ENCODE results near the gene CCDC88C. TPM values are rescaled to one million over a fixed set of nuclear protein-coding genes. Genes with fewer than 3 reads are reported as not detected.

The CCDC88C gene, protein sequence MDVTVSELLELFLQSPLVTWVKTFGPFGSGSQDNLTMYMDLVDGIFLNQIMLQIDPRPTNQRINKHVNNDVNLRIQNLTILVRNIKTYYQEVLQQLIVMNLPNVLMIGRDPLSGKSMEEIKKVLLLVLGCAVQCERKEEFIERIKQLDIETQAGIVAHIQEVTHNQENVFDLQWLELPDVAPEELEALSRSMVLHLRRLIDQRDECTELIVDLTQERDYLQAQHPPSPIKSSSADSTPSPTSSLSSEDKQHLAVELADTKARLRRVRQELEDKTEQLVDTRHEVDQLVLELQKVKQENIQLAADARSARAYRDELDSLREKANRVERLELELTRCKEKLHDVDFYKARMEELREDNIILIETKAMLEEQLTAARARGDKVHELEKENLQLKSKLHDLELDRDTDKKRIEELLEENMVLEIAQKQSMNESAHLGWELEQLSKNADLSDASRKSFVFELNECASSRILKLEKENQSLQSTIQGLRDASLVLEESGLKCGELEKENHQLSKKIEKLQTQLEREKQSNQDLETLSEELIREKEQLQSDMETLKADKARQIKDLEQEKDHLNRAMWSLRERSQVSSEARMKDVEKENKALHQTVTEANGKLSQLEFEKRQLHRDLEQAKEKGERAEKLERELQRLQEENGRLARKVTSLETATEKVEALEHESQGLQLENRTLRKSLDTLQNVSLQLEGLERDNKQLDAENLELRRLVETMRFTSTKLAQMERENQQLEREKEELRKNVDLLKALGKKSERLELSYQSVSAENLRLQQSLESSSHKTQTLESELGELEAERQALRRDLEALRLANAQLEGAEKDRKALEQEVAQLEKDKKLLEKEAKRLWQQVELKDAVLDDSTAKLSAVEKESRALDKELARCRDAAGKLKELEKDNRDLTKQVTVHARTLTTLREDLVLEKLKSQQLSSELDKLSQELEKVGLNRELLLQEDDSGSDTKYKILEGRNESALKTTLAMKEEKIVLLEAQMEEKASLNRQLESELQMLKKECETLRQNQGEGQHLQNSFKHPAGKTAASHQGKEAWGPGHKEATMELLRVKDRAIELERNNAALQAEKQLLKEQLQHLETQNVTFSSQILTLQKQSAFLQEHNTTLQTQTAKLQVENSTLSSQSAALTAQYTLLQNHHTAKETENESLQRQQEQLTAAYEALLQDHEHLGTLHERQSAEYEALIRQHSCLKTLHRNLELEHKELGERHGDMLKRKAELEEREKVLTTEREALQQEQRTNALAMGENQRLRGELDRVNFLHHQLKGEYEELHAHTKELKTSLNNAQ (N-terminal part only)
- polyA plus RNA-seq (ENCODE audit: low read depth in 6 of 6) = 10 to 100 TPM; 13.5 to 35.0 (median 15.8) TPM

DNA sequence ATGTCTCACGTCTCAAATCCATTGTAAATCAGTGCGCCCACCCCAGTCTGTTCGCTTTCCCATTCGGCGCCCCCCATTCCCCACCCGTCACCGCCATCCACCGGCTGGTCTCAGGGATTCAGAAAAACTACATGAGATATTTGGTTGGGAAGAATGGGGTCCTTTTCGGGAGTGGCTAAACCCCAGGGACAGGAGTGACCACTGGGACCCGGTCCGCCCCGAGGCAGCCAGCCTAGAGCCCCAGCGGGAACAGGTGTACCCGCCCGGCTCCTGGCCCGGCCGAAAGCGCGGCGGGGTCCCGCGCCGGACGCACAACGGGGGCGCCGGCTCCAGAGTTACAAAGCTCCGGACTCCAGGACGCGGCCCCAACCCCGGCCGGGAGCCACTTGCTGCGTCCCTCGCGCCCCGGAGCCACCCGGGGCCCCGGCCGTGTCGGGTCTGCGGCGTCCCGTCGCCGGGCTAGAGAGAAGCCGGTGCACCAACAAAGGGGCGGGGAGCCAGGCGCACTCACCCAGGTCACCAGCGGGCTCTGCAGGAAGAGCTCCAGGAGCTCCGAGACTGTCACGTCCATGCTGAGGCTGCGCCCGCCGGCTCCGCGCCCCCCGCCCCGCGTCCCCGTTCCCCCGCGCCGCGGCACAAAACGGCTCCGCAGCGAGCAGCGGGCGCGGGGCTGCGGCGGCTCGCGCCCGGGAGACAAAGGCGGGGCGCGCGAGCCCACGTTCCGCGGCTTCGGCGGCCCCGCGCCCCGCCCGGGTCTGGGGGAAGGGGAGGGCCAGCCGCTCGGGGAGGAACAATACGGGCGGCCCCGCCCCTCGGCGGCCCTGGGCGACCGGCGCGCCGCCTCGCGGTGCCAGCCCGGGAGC is at the start of gene CCDC88C:
Gene CCDC88C, minus strand, starts transcription at position 701 of the 863 bp plus-strand sequence. Its CDS starts 130 bp downstream, at position 571.
- Mint-ChIP-seq H3K4me3 (peak within 1 kb of the TSS; percentile 94 to 100 (median 98)), H3K27me3 (no peaks in the 10 kb centered on the region), H3K9me3 (no peaks in the 10 kb centered on the region), H3K4me1 (peaks cover 41 to 55% (median 53%) of the 10 kb centered on the region in 3 donors), H3K36me3 (peaks cover 13 to 16% of the 10 kb centered on the region in 2 donors), H3K27ac (peak within 1 kb of the TSS; percentile 99 to 100 (median 99))
- DNase-seq (peak; percentile 87), ATAC-seq (ENCODE audit: low read depth in 2 of 2) (peak; percentile 51 to 54)

GRCh38 chr14:91466192-91466591 is 48.6 kb upstream of the CCDC88C start:
- ATAC-seq (ENCODE audit: low read depth in 2 of 2) = no peak
- DNase-seq = no peak
- Mint-ChIP-seq H3K4me3 (no peak overlapping the region), H3K9me3 (no peaks in the 10 kb centered on the region), H3K36me3 (peaks cover 15 to 46% of the 10 kb centered on the region in 2 donors), H3K4me1 (peaks cover 0 to 6% (median 1%) of the 10 kb centered on the region in 3 donors), H3K27me3 (no peaks in the 10 kb centered on the region), H3K27ac (peak overlapping the region in 3 of 6 donors; percentile 29 to 94 (median 79))

GRCh38 chr14:91464615-91465205 is 47.1 kb upstream of the CCDC88C start:
- Mint-ChIP-seq H3K4me1 (peaks cover 0 to 2% (median 0%) of the 10 kb centered on the region in 3 donors), H3K9me3 (no peaks in the 10 kb centered on the region), H3K27ac (peak overlapping the region in 2 of 6 donors; percentile 29 to 30), H3K27me3 (no peaks in the 10 kb centered on the region), H3K36me3 (peaks cover 17 to 38% of the 10 kb centered on the region in 2 donors), H3K4me3 (no peak overlapping the region)
- DNase-seq (no peak), ATAC-seq (ENCODE audit: low read depth in 2 of 2) (no peak)

DNA sequence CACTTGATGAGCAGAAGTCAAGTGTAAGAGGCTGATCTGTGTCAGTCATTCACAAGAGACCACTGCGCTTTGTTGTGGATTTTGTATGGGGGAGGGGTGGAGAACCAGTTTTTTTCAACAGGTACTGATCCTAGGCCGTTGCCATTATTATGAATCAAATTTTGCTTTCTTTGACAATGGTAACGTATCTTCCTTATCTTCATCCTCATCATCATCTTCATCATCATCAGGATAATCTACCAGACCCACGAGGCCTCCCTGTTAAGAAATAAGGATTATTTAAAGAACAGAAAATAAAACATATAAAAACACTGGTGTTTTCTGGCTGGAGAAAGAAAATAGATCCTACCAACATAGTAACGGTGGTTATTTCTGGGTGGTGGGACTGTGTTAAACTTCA is 41.0 kb upstream of the CCDC88C start:
- H3K4me3 Mint-ChIP-seq = no peak overlapping the region
- no peaks in the 10 kb centered on the region for H3K27me3 Mint-ChIP-seq
- ATAC-seq (ENCODE audit: low read depth in 2 of 2) = no peak
- H3K4me1 Mint-ChIP-seq = peaks cover 4 to 20% (median 6%) of the 10 kb centered on the region in 3 donors
- no peak for DNase-seq
- peak overlapping the region in 4 of 6 donors; percentile 11 to 69 (median 14) for H3K27ac Mint-ChIP-seq
- H3K36me3 Mint-ChIP-seq = peaks cover 17 to 31% of the 10 kb centered on the region in 2 donors
- H3K9me3 Mint-ChIP-seq = no peaks in the 10 kb centered on the region

- H3K4me3 Mint-ChIP-seq = no peak overlapping the region
- ATAC-seq (ENCODE audit: low read depth in 2 of 2) (no peak), DNase-seq (no peak)
- peak overlapping the region in 4 of 6 donors; percentile 42 to 86 (median 62) for H3K27ac Mint-ChIP-seq
- peaks cover 5 to 17% of the 10 kb centered on the region in 2 donors for H3K36me3 Mint-ChIP-seq
- H3K4me1 Mint-ChIP-seq = peaks cover 4 to 20% (median 10%) of the 10 kb centered on the region in 3 donors
- no peaks in the 10 kb centered on the region for H3K27me3 Mint-ChIP-seq
- H3K9me3 Mint-ChIP-seq = no peaks in the 10 kb centered on the region
Observed at GRCh38 chr14:91456283-91456682, 38.7 kb upstream of the CCDC88C start.

- ATAC-seq (ENCODE audit: low read depth in 2 of 2) = no peak
- peak overlapping the region in 5 of 6 donors; percentile 42 to 86 (median 85) for H3K27ac Mint-ChIP-seq
- peaks cover 4 to 20% (median 12%) of the 10 kb centered on the region in 3 donors for H3K4me1 Mint-ChIP-seq
- no peak for DNase-seq
- no peaks in the 10 kb centered on the region for H3K27me3 Mint-ChIP-seq
- H3K9me3 Mint-ChIP-seq = no peaks in the 10 kb centered on the region
- H3K36me3 Mint-ChIP-seq = peaks cover 0 to 13% of the 10 kb centered on the region in 2 donors
- peak overlapping the region in 1 of 8 donors; percentile 53 for H3K4me3 Mint-ChIP-seq
Observed at GRCh38 chr14:91454580-91454979, 37.0 kb upstream of the CCDC88C start.

- H3K36me3 Mint-ChIP-seq = peaks cover 0 to 13% of the 10 kb centered on the region in 2 donors
- H3K4me3 Mint-ChIP-seq = no peak overlapping the region
- ATAC-seq (ENCODE audit: low read depth in 2 of 2) (no peak), DNase-seq (no peak)
- peak overlapping the region in 4 of 6 donors; percentile 42 to 86 (median 86) for H3K27ac Mint-ChIP-seq
- H3K9me3 Mint-ChIP-seq = no peaks in the 10 kb centered on the region
- no peaks in the 10 kb centered on the region for H3K27me3 Mint-ChIP-seq
- H3K4me1 Mint-ChIP-seq = peaks cover 4 to 20% (median 12%) of the 10 kb centered on the region in 3 donors
Observed at GRCh38 chr14:91454155-91454554, 36.5 kb upstream of the CCDC88C start.

DNA sequence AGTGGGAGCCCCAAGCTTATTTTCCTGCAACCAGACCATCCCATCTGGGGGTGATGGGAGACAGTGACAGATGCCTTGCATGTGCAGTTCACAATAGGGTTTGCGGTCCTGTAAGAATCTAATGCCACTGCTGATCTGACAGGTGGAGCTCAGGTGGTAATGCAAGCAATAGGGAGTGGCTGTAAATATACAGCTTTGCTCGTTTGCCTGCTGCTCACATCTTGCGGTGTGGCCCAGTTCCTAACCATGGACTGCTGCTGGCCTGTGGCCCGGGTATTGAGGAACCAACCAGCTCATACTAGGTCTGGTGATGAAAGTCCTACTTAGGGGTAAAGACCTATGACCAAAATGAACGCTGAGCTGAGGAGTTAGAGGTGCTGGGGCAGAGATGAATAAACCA is 36.1 kb upstream of the CCDC88C start:
- no peaks in the 10 kb centered on the region for H3K27me3 Mint-ChIP-seq
- no peak for DNase-seq
- no peak for ATAC-seq (ENCODE audit: low read depth in 2 of 2)
- peaks cover 0 to 11% of the 10 kb centered on the region in 2 donors for H3K36me3 Mint-ChIP-seq
- H3K4me3 Mint-ChIP-seq = peak overlapping the region in 1 of 8 donors; percentile 47
- peak overlapping the region in 1 of 6 donors; percentile 82 for H3K27ac Mint-ChIP-seq
- H3K9me3 Mint-ChIP-seq = no peaks in the 10 kb centered on the region
- H3K4me1 Mint-ChIP-seq = peaks cover 4 to 20% (median 12%) of the 10 kb centered on the region in 3 donors

DNA sequence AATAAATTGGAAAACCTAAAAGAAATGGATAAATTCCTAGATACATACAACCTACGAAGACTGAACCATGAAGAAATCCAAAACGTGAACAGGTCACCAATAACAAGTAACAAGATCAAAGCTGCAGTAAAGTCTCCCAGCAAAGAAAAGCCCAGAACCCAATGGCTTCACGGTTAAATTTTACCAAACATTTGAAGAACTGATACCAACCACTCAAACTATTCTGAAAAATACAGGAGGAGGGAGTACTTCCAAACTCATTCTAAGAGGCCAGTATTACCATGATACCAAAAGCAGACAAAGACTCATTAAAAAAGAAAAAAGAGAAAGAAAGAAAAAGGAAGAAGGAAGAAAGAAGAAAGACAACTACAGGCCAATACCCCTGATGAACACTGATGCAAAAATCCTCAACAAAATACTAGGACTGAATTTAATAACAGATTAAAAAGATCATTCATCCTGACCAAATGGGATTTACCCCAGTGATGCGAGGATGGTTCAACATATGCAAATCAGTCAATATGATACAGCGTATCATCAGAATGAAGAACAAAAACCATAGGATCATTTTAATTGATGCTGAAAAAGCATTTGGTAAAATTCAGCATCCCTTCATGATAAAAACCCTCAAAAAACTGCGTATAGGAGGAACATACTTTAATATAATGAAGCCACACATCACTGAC is 26.9 kb upstream of the CCDC88C start:
- no peak overlapping the region for H3K4me3 Mint-ChIP-seq
- H3K9me3 Mint-ChIP-seq = peaks cover 2 to 11% (median 8%) of the 10 kb centered on the region in 7 donors
- ATAC-seq (ENCODE audit: low read depth in 2 of 2) = no peak
- peaks cover 0 to 11% (median 5%) of the 10 kb centered on the region in 3 donors for H3K27me3 Mint-ChIP-seq
- H3K27ac Mint-ChIP-seq = no peak overlapping the region
- no peaks in the 10 kb centered on the region for H3K4me1 Mint-ChIP-seq
- H3K36me3 Mint-ChIP-seq = peaks cover 5 to 8% of the 10 kb centered on the region in 2 donors
- no peak for DNase-seq

- H3K4me1 Mint-ChIP-seq = no peaks in the 10 kb centered on the region
- H3K9me3 Mint-ChIP-seq = peaks cover 0 to 20% (median 15%) of the 10 kb centered on the region in 7 donors
- no peak for ATAC-seq (ENCODE audit: low read depth in 2 of 2)
- H3K36me3 Mint-ChIP-seq = peaks cover 9 to 20% of the 10 kb centered on the region in 2 donors
- no peak overlapping the region for H3K4me3 Mint-ChIP-seq
- H3K27ac Mint-ChIP-seq = no peak overlapping the region
- peaks cover 0 to 17% (median 9%) of the 10 kb centered on the region in 3 donors for H3K27me3 Mint-ChIP-seq
- DNase-seq = no peak
Observed at GRCh38 chr14:91439345-91439744, 21.7 kb upstream of the CCDC88C start.

GRCh38 chr14:91438845-91439244 is 21.2 kb upstream of the CCDC88C start:
- H3K36me3 Mint-ChIP-seq = peaks cover 9 to 20% of the 10 kb centered on the region in 2 donors
- no peak overlapping the region for H3K27ac Mint-ChIP-seq
- DNase-seq = no peak
- H3K27me3 Mint-ChIP-seq = peaks cover 0 to 14% (median 9%) of the 10 kb centered on the region in 3 donors
- no peak overlapping the region for H3K4me3 Mint-ChIP-seq
- H3K9me3 Mint-ChIP-seq = peaks cover 0 to 20% (median 15%) of the 10 kb centered on the region in 7 donors
- H3K4me1 Mint-ChIP-seq = no peaks in the 10 kb centered on the region
- ATAC-seq (ENCODE audit: low read depth in 2 of 2) = no peak
